Activated B cell treated with CpG ODN at 0.5 μM for 24 hours (primary cell): ENCODE measurements around the gene MACROD2. TPM values are rescaled to one million over a fixed set of nuclear protein-coding genes. Genes with fewer than 3 reads are reported as not detected.

Experiments used
- ATAC-seq: fragments of 200-7000 bp; cut with Tn5 transposase; one replicate; pipeline ENCODE4 v1.10.0; 2021; ENCODE audit warnings: low read depth, mild to moderate bottlenecking, moderate library complexity
- CTCF ChIA-PET: fragments of 350-600 bp; sonication (Branson Sonifier 250); formaldehyde crosslinking; loops from one replicate; lab custom pipeline; 2021; ENCODE audit warnings: antibody characterized with exemption; lab: Charles Lee
- POLR2A ChIA-PET: fragments of 350-600 bp; sonication (Branson Sonifier 250); formaldehyde crosslinking; loops from one replicate; lab custom pipeline; 2021; ENCODE audit warnings: antibody characterized with exemption; lab: Charles Lee
- DNase-seq: peaks from one replicate; pipeline ENCODE4 v3.0.0; 2022
- H3K27ac Mint-ChIP-seq: one replicate; pipeline ENCODE4 v1.8.0; 2020; ENCODE audit warnings: mixed read lengths
- H3K27me3 Mint-ChIP-seq: one replicate; pipeline ENCODE4 v1.8.0; 2021; ENCODE audit warnings: mixed read lengths
- H3K36me3 Mint-ChIP-seq: one replicate; pipeline ENCODE4 v1.8.0; 2021; ENCODE audit warnings: low read depth, mixed read lengths
- H3K4me1 Mint-ChIP-seq: one replicate; pipeline ENCODE4 v1.8.0; 2021; ENCODE audit warnings: mixed read lengths
- H3K4me3 Mint-ChIP-seq: one replicate; pipeline ENCODE4 v1.8.0; 2020; ENCODE audit warnings: mild to moderate bottlenecking, mixed read lengths
- H3K9me3 Mint-ChIP-seq: one replicate; pipeline ENCODE4 v1.8.0; 2020; ENCODE audit warnings: mixed read lengths
- CTCF ChIP-seq: fragments of 200-600 bp; IDR thresholded peaks from one replicate; pipeline ENCODE4 v1.8.0; 2022; ENCODE audit warnings: antibody characterized with exemption, mild to moderate bottlenecking
- intact Hi-C: fragments of 100-400 bp; cut with micrococcal nuclease; formaldehyde crosslinking; loops from one replicate; pipeline ENCODE4 v1.15.1; 2024
- total RNA-seq: library from RNA; stranded (reverse); gene quantifications from 2 replicates; pipeline ENCODE4 v1.2.3, GENCODE V29; 2022

MACROD2 gene
- total RNA-seq, 1 donor from 2014 or later, result 55.1 TPM

GRCh38 chr20:15199698-15200097, 1204.4 kb downstream of the MACROD2 start:
- no peak overlapping the region for H3K4me3 Mint-ChIP-seq
- POLR2A ChIA-PET, result no interaction called here
- ATAC-seq, result no peak

GRCh38 chr20:15200147-15200565, 1204.8 kb downstream of the MACROD2 start:
- H3K27ac Mint-ChIP-seq, result peak overlapping the region; percentile 11
- ChIA-PET CTCF (no interaction called here), POLR2A (no interaction called here)
- no peaks in the 10 kb centered on the region for H3K36me3 Mint-ChIP-seq
- H3K27me3 Mint-ChIP-seq, result no peaks in the 10 kb centered on the region
- intact Hi-C loops, result loop anchor here (1.0 to 2.0 kb wide), 2 partner anchors 117 to 370 kb away; no protein-coding TSS in a partner anchor
- H3K4me1 Mint-ChIP-seq, result peaks cover 28% of the 10 kb centered on the region
- DNase-seq (no peak), ATAC-seq (peak; percentile 55)
- H3K9me3 Mint-ChIP-seq, result peaks cover 2% of the 10 kb centered on the region
- H3K4me3 Mint-ChIP-seq, result no peak overlapping the region
- TF ChIP-seq CTCF, result no peak

More at GRCh38 chr20:15199698-15200097, 1204.4 kb downstream of the MACROD2 start:
- no peak for DNase-seq
- Mint-ChIP-seq H3K27me3 (no peaks in the 10 kb centered on the region), H3K36me3 (no peaks in the 10 kb centered on the region), H3K9me3 (peaks cover 2% of the 10 kb centered on the region), H3K4me1 (peaks cover 31% of the 10 kb centered on the region), H3K27ac (peak overlapping the region; percentile 11)
- intact Hi-C loops, result loop anchor here (1.0 to 10.0 kb wide), 3 partner anchors 117 to 369 kb away; no protein-coding TSS in a partner anchor
- TF ChIP-seq CTCF, result no peak
- CTCF ChIA-PET, result no interaction called here

- CTCF ChIA-PET, result no interaction called here
- Mint-ChIP-seq H3K4me1 (peaks cover 14% of the 10 kb centered on the region), H3K27ac (no peak overlapping the region), H3K27me3 (no peaks in the 10 kb centered on the region), H3K36me3 (no peaks in the 10 kb centered on the region), H3K4me3 (no peak overlapping the region), H3K9me3 (peaks cover 2% of the 10 kb centered on the region)
- DNase-seq, result no peak
- no peak for TF ChIP-seq CTCF
- no peak for ATAC-seq
- intact Hi-C loops, result loop anchor here (2.0 kb wide), 1 partner anchor 115 kb away; no protein-coding TSS in a partner anchor
- POLR2A ChIA-PET, result no interaction called here
Measured at GRCh38 chr20:15201602-15202001, 1206.3 kb downstream of the MACROD2 start.

- Mint-ChIP-seq H3K9me3 (peaks cover 8% of the 10 kb centered on the region), H3K27me3 (no peaks in the 10 kb centered on the region), H3K27ac (no peak overlapping the region), H3K4me3 (no peak overlapping the region), H3K36me3 (no peaks in the 10 kb centered on the region), H3K4me1 (peaks cover 9% of the 10 kb centered on the region)
- intact Hi-C loops, result no loop called here
- no peak for TF ChIP-seq CTCF
- DNase-seq, result no peak
- ChIA-PET POLR2A (no interaction called here), CTCF (no interaction called here)
- no peak for ATAC-seq
Measured at GRCh38 chr20:15204234-15204633, 1208.9 kb downstream of the MACROD2 start.

GRCh38 chr20:15205028-15205427, 1209.7 kb downstream of the MACROD2 start:
- Mint-ChIP-seq H3K36me3 (no peaks in the 10 kb centered on the region), H3K27ac (no peak overlapping the region), H3K27me3 (no peaks in the 10 kb centered on the region), H3K4me3 (no peak overlapping the region), H3K4me1 (peaks cover 5% of the 10 kb centered on the region), H3K9me3 (peaks cover 8% of the 10 kb centered on the region)
- TF ChIP-seq CTCF, result no peak
- POLR2A ChIA-PET, result no interaction called here
- CTCF ChIA-PET, result no interaction called here
- intact Hi-C loops, result no loop called here
- DNase-seq (no peak), ATAC-seq (no peak)
